ENCODE results near the gene RCOR1.

RCOR1 gene

DNA sequence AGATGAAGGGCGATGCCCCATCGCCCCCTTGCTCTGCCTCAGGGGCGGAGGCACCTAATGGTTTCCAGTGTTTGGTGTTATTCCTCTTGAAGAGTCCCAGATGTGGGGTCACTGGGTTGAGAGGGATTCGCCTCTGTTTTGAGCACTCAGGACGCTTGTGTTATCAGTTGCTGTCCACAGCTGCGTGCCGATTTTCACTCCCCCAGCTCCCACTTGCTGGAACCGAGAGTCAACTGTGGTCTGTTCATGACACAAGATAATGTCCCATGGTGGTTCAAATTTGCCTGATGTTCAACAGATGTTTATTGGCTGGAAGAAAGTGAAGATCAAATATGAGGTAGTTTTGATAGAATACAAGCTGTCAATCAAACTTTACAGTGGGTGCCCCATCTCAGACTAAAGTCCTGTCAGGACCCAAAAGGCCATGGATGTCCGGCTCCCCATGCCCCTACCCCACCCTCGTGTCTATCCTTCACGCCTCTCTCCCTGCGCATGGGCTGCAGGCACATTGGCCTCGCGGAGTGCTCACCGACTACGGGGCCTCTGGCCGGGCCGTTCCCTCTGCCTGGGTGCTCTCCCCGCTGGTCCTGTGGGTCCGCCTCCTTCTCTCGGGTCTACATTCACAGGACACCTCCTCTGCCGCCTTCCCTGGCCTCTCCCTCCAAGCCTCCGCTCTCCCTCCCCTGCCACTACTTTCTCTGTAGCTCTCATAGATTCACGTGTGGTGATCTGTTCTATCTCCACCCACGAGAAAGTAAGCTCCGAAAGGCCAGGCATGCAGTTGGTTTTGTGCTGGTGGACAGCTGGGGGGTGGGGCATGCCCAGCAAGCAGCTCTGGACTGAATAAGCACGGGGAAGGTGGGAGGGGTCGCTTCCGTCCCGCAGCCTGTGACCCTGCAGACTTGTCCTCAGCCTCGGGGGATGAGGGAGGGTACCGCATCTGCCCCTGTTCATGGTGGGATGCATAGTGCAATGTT is 178.0 kb downstream of the RCOR1 start:
- Histone ChIP-seq H3K36me3 (ENCODE audit: insufficient read depth, low read length) (no peaks in the 10 kb centered on the region), H3K9me3 (ENCODE audit: control insufficient read depth, insufficient read depth, low read length) (no peaks in the 10 kb centered on the region), H3K4me1 (ENCODE audit: insufficient read depth, low read length) (peaks cover 5% of the 10 kb centered on the region), H3K9ac (ENCODE audit: low read depth, low read length) (no peak overlapping the region)

DNA sequence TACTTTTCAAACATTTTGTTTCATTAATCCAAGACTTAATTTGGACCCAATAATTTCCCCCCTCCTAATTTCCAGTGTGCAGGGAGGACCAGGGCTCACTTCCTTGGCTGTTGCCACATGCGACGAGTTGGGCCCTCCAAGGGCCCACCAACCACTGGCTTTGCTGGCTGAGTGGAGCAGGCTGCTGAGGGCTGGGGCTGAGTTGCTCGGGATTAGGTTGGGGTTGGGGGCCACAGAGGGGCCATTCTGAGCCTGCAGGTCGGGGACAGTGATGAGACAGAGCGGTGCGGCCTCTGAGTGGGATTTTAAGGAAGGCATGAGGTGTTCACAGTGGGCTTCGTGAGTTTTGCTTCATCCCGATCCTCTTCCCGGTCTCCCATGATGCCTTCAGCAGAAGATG is 178.7 kb downstream of the RCOR1 start:
- Histone ChIP-seq H3K36me3 (ENCODE audit: insufficient read depth, low read length) (no peaks in the 10 kb centered on the region), H3K4me1 (ENCODE audit: insufficient read depth, low read length) (peaks cover 5% of the 10 kb centered on the region), H3K9me3 (ENCODE audit: control insufficient read depth, insufficient read depth, low read length) (no peaks in the 10 kb centered on the region), H3K9ac (ENCODE audit: low read depth, low read length) (no peak overlapping the region)

DNA sequence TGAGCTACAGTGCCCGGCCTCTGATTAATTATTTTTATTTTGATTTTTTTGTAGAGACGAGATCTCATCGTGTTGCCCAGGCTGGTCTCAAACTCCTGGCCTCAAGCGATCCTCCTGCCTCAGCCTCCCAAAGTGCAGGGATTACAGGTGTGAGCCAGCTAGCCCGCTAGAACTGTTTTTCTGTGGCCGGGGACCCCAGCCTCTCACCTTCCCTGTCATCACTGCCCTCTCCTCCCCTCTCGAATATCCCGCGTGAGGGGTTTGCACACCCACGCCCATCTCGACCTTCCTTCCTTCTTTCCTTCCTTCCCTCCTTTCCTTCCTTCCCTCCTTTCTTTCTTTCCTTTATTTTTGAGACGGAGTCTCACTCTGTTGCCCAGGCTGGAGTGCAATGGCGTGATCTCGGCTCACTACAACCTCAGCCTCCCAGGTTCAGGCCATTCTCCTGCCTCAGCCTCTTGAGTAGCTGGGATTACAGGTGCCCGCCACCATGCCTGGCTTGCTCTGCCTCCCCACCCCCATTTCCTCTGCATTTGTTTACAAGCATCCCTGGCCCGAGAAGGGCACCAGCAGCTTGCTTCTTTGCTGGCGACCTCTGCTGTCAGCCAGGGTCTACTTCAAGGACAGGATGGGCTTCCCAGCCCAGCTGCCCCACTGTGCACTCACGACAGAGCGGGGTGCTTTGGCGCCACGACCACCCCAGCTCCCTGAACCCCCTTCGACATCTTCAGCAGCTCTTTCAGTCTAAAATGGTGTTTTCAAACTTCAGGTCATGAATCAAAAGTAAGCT is 180.5 kb downstream of the RCOR1 start:
- Histone ChIP-seq H3K4me1 (ENCODE audit: insufficient read depth, low read length) (peaks cover 5% of the 10 kb centered on the region), H3K36me3 (ENCODE audit: insufficient read depth, low read length) (no peaks in the 10 kb centered on the region), H3K9ac (ENCODE audit: low read depth, low read length) (no peak overlapping the region), H3K9me3 (ENCODE audit: control insufficient read depth, insufficient read depth, low read length) (no peaks in the 10 kb centered on the region)

DNA sequence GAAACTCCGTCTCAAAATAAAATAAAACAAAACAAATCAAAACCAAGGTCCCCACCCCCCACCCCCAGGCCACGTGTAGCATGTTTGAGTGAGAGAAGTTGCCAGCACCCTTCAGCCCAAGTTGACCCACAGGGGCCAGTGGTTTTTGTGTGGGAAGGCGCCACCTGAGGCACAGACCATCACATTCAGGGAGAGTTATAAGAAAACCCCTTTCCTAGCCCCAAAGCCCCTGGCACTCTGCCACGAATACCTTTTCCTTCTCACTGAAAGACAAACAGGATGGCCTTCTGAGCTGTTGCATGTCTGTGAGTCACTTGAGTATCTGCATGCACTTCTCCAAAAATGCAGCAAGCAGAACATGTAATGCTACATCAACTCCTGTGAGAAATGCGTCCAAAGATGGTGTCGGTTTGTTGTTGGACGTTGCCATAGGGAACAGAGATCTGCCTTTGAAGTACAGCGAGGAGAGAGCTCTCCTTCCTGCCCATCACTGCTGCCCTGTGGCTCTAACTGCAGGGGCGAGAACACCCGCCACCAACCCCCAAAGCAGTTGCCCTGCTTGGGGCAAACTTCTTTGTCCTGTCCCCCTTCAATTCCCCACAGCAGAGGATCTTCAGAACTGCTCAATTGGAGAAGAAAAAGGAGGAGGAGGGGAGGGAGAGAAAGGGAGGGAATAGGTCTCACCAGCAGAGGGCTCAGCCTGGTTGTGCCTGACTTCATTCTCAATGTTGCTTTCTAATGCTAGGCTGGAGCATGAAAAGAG is 182.1 kb downstream of the RCOR1 start:
- no peak overlapping the region; the same call in 1 of the 2 replicates for H3K9ac ChIP-seq (ENCODE audit: low read depth, low read length)
- H3K9me3 ChIP-seq (ENCODE audit: control insufficient read depth, insufficient read depth, low read length): no peaks in the 10 kb centered on the region
- H3K36me3 ChIP-seq (ENCODE audit: insufficient read depth, low read length): no peaks in the 10 kb centered on the region
- H3K4me1 ChIP-seq (ENCODE audit: insufficient read depth, low read length): peaks cover 16% of the 10 kb centered on the region

DNA sequence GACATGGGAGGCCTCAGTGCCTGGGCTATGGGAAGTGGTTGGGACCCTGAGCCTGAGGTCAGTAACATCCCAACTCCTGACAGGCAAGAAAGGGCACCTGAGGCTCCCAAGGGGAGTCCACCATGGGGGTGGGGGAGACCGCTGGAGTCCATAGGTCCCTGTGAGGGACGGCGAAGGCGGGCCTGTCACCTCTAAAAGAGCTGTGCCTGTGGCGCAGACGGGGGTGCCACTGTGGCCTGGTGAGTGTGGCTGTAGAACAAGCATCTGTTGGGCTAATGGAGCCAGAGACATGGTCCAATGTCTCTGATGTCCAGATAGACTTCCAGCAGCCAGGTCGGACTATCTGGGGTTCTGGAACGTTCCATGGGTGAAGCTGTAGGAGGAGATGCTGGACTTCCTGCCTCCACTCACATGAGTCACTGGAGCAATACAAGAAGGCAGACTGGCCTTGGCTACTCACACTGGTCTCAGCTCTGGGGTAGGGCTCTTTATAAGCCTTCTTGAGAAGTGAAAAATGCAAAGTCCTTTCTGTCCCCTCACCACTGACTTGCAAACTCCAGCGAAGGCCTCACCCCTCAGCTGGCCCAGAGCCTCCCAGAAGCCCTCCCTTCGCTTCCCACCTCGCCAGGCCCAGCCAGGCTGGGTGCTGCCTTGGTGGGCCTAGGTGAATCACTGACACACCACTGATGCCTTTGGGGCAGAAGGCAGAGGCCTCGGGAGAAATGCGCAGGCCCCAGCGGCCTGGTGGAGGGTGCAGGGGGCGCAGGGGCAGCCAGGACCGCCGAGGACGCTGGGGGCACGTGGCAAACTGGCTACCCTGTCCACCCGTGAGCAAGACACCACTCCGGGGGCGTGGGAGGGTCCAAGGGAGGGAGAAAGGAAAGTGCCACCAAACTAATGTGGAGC is 183.7 kb downstream of the RCOR1 start:
- H3K9ac ChIP-seq (ENCODE audit: low read depth, low read length): peak overlapping the region; percentile 45; the same call in 1 of the 2 replicates
- H3K36me3 ChIP-seq (ENCODE audit: insufficient read depth, low read length): no peaks in the 10 kb centered on the region
- H3K9me3 ChIP-seq (ENCODE audit: control insufficient read depth, insufficient read depth, low read length): no peaks in the 10 kb centered on the region
- peaks cover 29% of the 10 kb centered on the region for H3K4me1 ChIP-seq (ENCODE audit: insufficient read depth, low read length)

DNA sequence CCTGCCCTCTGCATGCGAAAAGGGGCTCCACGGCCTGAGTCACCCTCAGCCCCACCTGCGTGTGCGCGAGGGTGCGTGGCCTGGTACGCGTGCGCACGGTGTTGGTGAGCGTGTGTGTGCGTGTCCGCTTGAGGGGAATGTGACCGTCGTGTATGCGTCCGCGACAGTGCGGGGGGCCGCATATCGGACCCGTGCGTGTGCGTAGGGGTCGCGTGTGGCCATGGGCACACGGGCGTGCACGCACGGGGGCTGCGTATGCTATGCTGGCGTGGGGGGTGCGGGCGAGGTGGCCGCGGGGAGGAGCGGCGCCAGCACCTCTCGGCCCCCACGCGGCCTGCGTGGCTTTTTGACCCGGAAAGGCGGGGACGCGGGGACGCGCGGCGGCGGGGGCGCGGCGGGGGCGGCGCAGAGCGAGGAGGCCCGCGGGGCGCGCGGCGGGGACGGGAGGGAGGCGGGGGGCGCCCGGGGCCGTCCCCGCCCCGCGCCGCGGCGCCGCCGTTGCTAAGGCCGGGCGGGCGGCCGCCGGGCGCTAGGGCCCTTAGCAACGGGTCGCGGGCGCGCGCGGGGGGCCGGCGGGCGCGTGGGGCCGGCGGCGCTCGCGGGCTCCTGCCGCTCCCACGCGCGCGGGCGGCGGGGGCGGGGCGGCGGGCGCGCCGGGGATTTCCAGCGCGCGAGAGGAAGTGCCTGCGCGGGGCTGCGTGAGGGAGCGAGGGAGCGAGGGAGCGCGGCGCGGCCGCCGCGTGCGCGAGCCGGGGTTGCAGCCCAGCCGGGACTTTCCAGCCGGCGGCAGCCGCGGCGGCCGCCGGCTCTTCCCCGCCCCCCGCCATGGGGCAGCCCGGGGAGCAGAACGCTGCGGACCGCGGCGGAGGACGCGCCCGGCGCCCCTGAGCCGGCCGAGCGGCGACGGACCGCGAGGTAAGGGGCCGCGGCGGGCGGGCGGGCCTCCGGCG is 184.6 kb downstream of the RCOR1 start, which contains the start of gene TRAF3:
TRAF3 (plus strand) TSS at position 689 of the 950 bp plus-strand sequence. CDS start 92,753 bp downstream, outside the sequence.
- Histone ChIP-seq H3K9me3 (ENCODE audit: control insufficient read depth, insufficient read depth, low read length) (no peaks in the 10 kb centered on the region), H3K4me1 (ENCODE audit: insufficient read depth, low read length) (peaks cover 30% of the 10 kb centered on the region), H3K9ac (ENCODE audit: low read depth, low read length) (peak within 1 kb of the TSS; percentile 84), H3K36me3 (ENCODE audit: insufficient read depth, low read length) (no peaks in the 10 kb centered on the region)

DNA sequence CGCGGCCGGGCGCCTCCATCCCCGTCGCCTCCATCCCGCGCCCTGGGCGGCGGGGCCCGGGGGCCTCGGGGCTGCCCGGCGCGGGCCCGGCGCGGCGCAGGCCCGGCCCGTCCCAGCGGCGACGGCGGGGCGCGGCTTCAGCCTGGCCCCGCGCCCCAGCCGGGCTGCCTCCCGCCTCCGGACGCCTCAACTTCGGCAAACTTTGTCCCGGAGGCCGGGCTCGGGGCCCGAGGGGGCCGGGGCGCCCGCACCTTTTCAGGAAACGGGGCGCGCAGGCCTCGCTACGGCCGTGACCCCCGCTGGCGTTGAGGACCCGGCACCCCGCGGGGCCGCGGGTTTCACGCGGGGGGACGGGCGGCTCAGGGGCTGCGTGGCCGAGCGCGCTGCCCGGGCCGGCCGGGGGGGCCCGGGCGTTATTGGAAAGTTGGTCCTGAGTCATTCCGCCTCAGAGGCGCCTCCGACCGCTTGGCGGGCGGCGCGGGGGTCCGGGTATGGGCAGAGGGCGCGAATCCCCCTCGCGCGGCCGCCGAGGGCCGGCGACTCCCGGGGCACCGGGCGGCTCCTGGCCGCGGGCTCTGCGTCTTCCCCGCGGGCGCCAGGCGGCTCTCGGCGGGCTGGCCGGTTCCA is 185.4 kb downstream of the RCOR1 start:
- Histone ChIP-seq H3K9me3 (ENCODE audit: control insufficient read depth, insufficient read depth, low read length) (no peaks in the 10 kb centered on the region), H3K4me1 (ENCODE audit: insufficient read depth, low read length) (peaks cover 30% of the 10 kb centered on the region), H3K36me3 (ENCODE audit: insufficient read depth, low read length) (no peaks in the 10 kb centered on the region), H3K9ac (ENCODE audit: low read depth, low read length) (peak overlapping the region; percentile 84)

DNA sequence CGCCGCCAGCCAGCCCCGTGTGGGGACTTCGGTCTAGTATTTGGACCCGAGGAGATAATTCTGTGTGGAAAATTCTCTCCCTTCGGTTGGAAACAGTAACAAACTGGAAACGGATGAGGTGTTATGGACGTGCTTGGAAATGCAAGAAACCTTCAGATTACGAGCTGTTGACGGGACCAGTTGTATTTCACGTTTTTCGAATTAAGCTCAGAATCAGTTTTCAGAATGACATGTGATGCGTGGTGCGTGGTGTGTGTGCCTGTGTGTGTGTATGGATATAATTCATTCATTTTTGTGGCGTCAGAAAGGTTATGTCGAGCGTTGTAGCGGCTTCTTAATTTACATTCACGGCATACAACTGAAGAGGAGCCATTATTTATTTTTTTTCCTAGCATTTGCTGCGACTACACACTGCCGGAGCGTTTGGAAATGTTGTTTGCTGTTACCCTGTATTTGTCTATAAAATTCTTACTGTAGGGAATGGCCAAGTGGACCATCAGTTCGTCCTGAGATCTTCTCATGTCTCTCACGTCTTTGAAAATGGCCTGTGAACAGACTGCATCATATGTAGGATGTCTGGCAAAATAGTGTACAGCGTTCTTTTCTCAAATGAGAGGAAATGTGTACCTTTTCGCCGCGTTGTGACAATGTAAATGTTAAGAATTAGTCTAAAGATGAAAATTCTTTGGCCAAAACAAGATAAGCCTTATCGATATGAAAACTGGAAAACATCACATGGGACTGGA is 186.1 kb downstream of the RCOR1 start:
- Histone ChIP-seq H3K4me1 (ENCODE audit: insufficient read depth, low read length) (peaks cover 30% of the 10 kb centered on the region), H3K9me3 (ENCODE audit: control insufficient read depth, insufficient read depth, low read length) (no peaks in the 10 kb centered on the region)

DNA sequence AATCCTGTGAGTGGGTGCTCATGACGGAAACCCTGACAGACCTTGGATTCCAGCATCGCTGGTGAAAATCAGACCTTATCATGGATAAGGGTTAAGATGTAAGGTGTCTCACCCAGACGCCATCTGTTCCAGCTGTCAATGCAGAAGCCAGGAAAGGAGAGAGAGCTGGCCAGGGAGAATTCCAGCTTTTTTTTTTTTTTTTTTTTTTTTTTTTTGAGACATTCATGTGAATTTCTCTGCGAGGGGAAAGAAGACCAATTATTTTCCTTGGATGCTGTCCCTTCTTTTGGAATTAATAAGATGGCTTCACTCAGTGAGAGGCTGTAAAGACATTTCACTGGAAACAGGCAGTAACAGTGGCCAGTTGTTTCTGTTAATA is 186.6 kb downstream of the RCOR1 start:
- no peaks in the 10 kb centered on the region for H3K9me3 ChIP-seq (ENCODE audit: control insufficient read depth, insufficient read depth, low read length)
- no peaks in the 10 kb centered on the region for H3K36me3 ChIP-seq (ENCODE audit: insufficient read depth, low read length)
- H3K9ac ChIP-seq (ENCODE audit: low read depth, low read length): peak overlapping the region; percentile 84; the same call in 1 of the 2 replicates
- peaks cover 30% of the 10 kb centered on the region for H3K4me1 ChIP-seq (ENCODE audit: insufficient read depth, low read length)

More for the DNA sequence above, 186.1 kb downstream of the RCOR1 start:
- peak overlapping the region; percentile 84 for H3K9ac ChIP-seq (ENCODE audit: low read depth, low read length)
- H3K36me3 ChIP-seq (ENCODE audit: insufficient read depth, low read length): no peaks in the 10 kb centered on the region

DNA sequence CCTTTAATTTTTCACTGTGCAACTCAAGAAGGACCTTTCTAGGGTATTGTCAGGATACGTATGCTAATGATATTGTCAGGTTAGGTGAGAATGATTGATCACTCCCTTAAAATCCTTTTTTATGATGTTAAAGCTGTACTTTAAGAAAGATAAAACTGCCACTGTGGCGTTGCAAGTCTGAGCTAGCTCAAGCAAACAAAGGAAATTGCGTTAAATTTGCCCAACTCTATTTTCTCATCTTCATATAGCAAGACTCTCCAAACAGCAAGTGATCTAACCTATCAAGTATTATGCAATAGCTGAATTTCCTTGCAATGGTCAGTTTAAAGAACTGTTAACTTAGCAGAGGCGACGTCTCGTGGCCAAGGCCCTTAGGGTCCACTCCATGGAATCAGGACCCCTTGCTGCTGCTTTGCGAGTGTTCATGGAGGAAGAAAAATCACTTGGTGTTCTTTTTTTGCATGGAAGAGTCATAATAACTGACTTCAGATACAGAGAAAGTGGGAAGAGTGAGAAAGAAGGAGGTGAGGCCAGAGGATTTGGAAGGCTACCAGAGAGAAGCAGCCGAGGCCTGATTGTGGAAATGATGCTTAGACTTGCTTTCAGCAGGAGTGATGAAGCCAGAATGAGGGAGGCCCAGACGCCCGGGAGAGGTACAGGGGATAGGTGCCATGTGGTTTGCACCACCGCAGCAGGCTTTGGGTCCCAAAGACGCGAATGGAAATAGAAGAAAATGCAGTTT is 187.3 kb downstream of the RCOR1 start:
- Histone ChIP-seq H3K4me1 (ENCODE audit: insufficient read depth, low read length) (peaks cover 26% of the 10 kb centered on the region), H3K9ac (ENCODE audit: low read depth, low read length) (no peak overlapping the region)

More for the DNA sequence above, 187.3 kb downstream of the RCOR1 start:
- no peaks in the 10 kb centered on the region for H3K9me3 ChIP-seq (ENCODE audit: control insufficient read depth, insufficient read depth, low read length)
- H3K36me3 ChIP-seq (ENCODE audit: insufficient read depth, low read length): no peaks in the 10 kb centered on the region
